Liver (tissue), 9 donors: ENCODE results near the gene IFRD1. TPM values are rescaled to one million over a fixed set of nuclear protein-coding genes. Genes with fewer than 3 reads are reported as not detected.

Source experiments
- DNase-seq: peaks from one replicate; pipeline ENCODE4 v3.0.0-alpha.2; 2017; ENCODE audit warnings: low spot score
- H3K27ac ChIP-seq, 2 donors: one replicate each; pipeline ENCODE4 v1.7.0; 2013; ENCODE audit warnings: inconsistent platforms in 2 of 2, low read length in 2 of 2, control low read depth in 1 of 2, low read depth in 1 of 2, mild to moderate bottlenecking in 1 of 2
- H3K27me3 ChIP-seq, 4 donors: one replicate each; pipeline versions ENCODE4 v1.6.1 to v1.7.0; 2013; ENCODE audit warnings: low read length in 3 of 4, inconsistent platforms in 1 of 4, mild to moderate bottlenecking in 1 of 4, moderate library complexity in 1 of 4; ENCODE audit not compliant: control insufficient read depth in 4 of 4, insufficient read depth in 4 of 4
- H3K36me3 ChIP-seq, 4 donors: one replicate each; pipeline versions ENCODE4 v1.6.1 to v1.7.0; 2013; ENCODE audit warnings: low read length in 3 of 4, mild to moderate bottlenecking in 3 of 4, low read depth in 1 of 4, moderate library complexity in 1 of 4; ENCODE audit not compliant: control insufficient read depth in 4 of 4, insufficient read depth in 3 of 4
- H3K4me1 ChIP-seq, 4 donors: one replicate each; pipeline versions ENCODE4 v1.6.1 to v1.7.0; 2013; ENCODE audit warnings: low read length in 3 of 4, mild to moderate bottlenecking in 3 of 4, moderate library complexity in 1 of 4; ENCODE audit not compliant: control insufficient read depth in 4 of 4, insufficient read depth in 4 of 4
- H3K4me3 ChIP-seq, 3 donors: one replicate each; pipeline versions ENCODE4 v1.6.1 to v1.7.0; 2013; ENCODE audit warnings: low read length in 3 of 3, control low read depth in 1 of 3, low read depth in 1 of 3, mild to moderate bottlenecking in 1 of 3
- H3K9ac ChIP-seq, 2 donors: one replicate each; pipeline ENCODE4 v1.7.0; 2013; ENCODE audit warnings: low read length in 2 of 2, mild to moderate bottlenecking in 2 of 2, moderate library complexity in 2 of 2, control low read depth in 1 of 2, low read depth in 1 of 2
- H3K9me3 ChIP-seq, 4 donors: one replicate each; pipeline versions ENCODE4 v1.6.1 to v1.7.0; 2013; ENCODE audit warnings: low read length in 3 of 4; ENCODE audit not compliant: control insufficient read depth in 4 of 4
- ATF3 ChIP-seq: IDR thresholded peaks from 2 replicates; pipeline ENCODE4 v1.6.1; 2016; ENCODE audit warnings: antibody characterized with exemption
- FOXA1 ChIP-seq: IDR thresholded peaks from 2 replicates; pipeline ENCODE4 v1.6.1; 2016; ENCODE audit warnings: antibody characterized with exemption
- FOXA2 ChIP-seq: IDR thresholded peaks from 2 replicates; pipeline ENCODE4 v1.6.1; 2016; ENCODE audit warnings: antibody characterized with exemption
- GABPA ChIP-seq, 2 donors: IDR thresholded peaks in 1 of 2; conservative IDR thresholded peaks in 1 of 2; 2 replicates each; pipeline ENCODE4 v1.6.1; 2016; ENCODE audit warnings: antibody characterized with exemption in 2 of 2, mild to moderate bottlenecking in 1 of 2, moderate library complexity in 1 of 2
- HNF4A ChIP-seq, 2 donors: conservative IDR thresholded peaks; 2 replicates each; pipeline ENCODE4 v1.6.1; 2016; ENCODE audit warnings: antibody characterized with exemption in 2 of 2, mild to moderate bottlenecking in 2 of 2
- HNF4G ChIP-seq: IDR thresholded peaks from 2 replicates; pipeline ENCODE4 v1.6.1; 2016; ENCODE audit warnings: antibody characterized with exemption
- MAX ChIP-seq: IDR thresholded peaks from 2 replicates; pipeline ENCODE4 v1.6.1; 2016; ENCODE audit warnings: antibody characterized with exemption
- RAD21 ChIP-seq, 2 donors: IDR thresholded peaks; 2 replicates each; pipeline ENCODE4 v1.6.1; 2016; ENCODE audit warnings: antibody characterized with exemption in 2 of 2, mild to moderate bottlenecking in 2 of 2
- REST ChIP-seq: IDR thresholded peaks from 2 replicates; pipeline ENCODE4 v1.6.1; 2016; ENCODE audit warnings: antibody characterized with exemption, mild to moderate bottlenecking
- RXRA ChIP-seq, 2 donors: IDR thresholded peaks; 2 replicates each; pipeline ENCODE4 v1.6.1; 2017 to 2018; ENCODE audit warnings: antibody characterized with exemption in 2 of 2, mild to moderate bottlenecking in 1 of 2
- SP1 ChIP-seq: IDR thresholded peaks from 2 replicates; pipeline ENCODE4 v1.6.1; 2018; ENCODE audit warnings: antibody characterized with exemption, mild to moderate bottlenecking
- TAF1 ChIP-seq: conservative IDR thresholded peaks from 2 replicates; pipeline ENCODE4 v1.6.1; 2016; ENCODE audit warnings: antibody characterized with exemption, mild to moderate bottlenecking
- YY1 ChIP-seq: IDR thresholded peaks from 2 replicates; pipeline ENCODE4 v1.6.1; 2016; ENCODE audit warnings: antibody characterized with exemption, mild to moderate bottlenecking
- WGBS: extraction: QIAGEN DNeasy Blood & Tissue Kit; methylation state at CpG from one replicate; pipeline ENCODE4 v1.1.7; 2013; 5-methylcytosine and 5-hydroxymethylcytosine counted together
- polyA plus RNA-seq, 2 donors: library from polyadenylated mRNA; stranded (reverse) in 1 of 2; unstranded in 1 of 2; fragments of 200-250 nt in 1 of 2; fragments of >200 nt in 1 of 2; fragmentation: Nextera tagmentation in 1 of 2; extraction: Ambion mirVana in 1 of 2; gene quantifications; one replicate each; pipeline versions ENCODE4 v1.2.1 to v1.2.3, GENCODE V29; 2013 to 2015
- total RNA-seq, 2 donors: library from RNA; depleted of rRNA; stranded (reverse); fragments of >200 nt; gene quantifications; one replicate each; pipeline ENCODE4 v1.2.3, GENCODE V29; 2014
- TF ChIP-seq, protein P1 (sequence below): fragments of 150-350 bp; IDR thresholded peaks from 2 replicates; pipeline ENCODE4 v1.5.1; 2017; ENCODE audit warnings: improper control_type of control experiment, low read depth, low read length; ENCODE audit not compliant: missing input control
- donor health status: healthy.
- donor health status: healthy.
- donor health status: healthy.
- donor health status: healthy.
- donor health status: healthy.

The IFRD1 gene
- total and polyA plus RNA-seq, 4 donors: 7.7 to 35.6 (median 21.1) TPM

DNA sequence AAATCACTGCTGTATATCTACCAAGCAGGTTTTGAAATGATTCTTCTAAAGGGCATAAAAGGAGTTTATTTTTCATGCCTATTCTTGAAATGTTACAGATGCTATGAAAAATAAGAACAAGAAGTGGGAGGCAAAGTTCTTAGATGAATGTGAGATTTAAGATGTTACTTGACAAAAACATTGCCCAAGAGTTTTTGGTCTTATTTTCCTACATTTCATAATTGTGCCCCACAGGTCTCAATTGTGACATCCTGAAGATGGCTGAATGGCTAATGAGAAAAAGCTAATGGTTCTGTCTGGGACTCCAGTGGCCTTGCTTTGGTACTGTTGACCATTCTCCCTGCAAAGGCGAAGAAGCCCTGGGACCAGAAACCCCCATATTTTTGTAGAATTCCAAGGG is 43.0 kb upstream of the IFRD1 start:
- H3K4me3 ChIP-seq: no peak overlapping the region
- no peak overlapping the region for H3K9ac ChIP-seq
- no peaks in the 10 kb centered on the region for H3K36me3 ChIP-seq
- WGBS: 93% methylated on average over 1 of the region's 1 CpG
- TF ChIP-seq REST (no peak), MAX (no peak), SP1 (no peak), TAF1 (no peak), FOXA1 (no peak), YY1 (no peak), GABPA (IDR thresholded peaks at IDR 0.05 in 1 of 2, conservative IDR thresholded peaks at IDR 0.05 in 1 of 2) (no peak)
- TF ChIP-seq, protein P1, sequence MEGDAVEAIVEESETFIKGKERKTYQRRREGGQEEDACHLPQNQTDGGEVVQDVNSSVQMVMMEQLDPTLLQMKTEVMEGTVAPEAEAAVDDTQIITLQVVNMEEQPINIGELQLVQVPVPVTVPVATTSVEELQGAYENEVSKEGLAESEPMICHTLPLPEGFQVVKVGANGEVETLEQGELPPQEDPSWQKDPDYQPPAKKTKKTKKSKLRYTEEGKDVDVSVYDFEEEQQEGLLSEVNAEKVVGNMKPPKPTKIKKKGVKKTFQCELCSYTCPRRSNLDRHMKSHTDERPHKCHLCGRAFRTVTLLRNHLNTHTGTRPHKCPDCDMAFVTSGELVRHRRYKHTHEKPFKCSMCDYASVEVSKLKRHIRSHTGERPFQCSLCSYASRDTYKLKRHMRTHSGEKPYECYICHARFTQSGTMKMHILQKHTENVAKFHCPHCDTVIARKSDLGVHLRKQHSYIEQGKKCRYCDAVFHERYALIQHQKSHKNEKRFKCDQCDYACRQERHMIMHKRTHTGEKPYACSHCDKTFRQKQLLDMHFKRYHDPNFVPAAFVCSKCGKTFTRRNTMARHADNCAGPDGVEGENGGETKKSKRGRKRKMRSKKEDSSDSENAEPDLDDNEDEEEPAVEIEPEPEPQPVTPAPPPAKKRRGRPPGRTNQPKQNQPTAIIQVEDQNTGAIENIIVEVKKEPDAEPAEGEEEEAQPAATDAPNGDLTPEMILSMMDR: no peak
- no peak overlapping the region for H3K27ac ChIP-seq
- H3K27me3 ChIP-seq: no peaks in the 10 kb centered on the region
- H3K9me3 ChIP-seq: no peaks in the 10 kb centered on the region
- DNase-seq: no peak
- peaks cover 0 to 3% (median 0%) of the 10 kb centered on the region in 4 donors for H3K4me1 ChIP-seq

GRCh38 chr7:112410092-112410491 is 40.2 kb upstream of the IFRD1 start:
- no peak for DNase-seq
- no peaks in the 10 kb centered on the region for H3K27me3 ChIP-seq
- H3K9me3 ChIP-seq: no peaks in the 10 kb centered on the region
- H3K4me1 ChIP-seq: peaks cover 0 to 3% (median 0%) of the 10 kb centered on the region in 4 donors
- TF ChIP-seq FOXA2 (no peak), REST (no peak), YY1 (no peak), GABPA (IDR thresholded peaks at IDR 0.05 in 1 of 2, conservative IDR thresholded peaks at IDR 0.05 in 1 of 2) (no peak), FOXA1 (no peak), RAD21 (IDR thresholded peaks at IDR 0.05) (no peak), SP1 (no peak), HNF4A (conservative IDR thresholded peaks at IDR 0.05) (no peak), TAF1 (no peak), MAX (no peak), HNF4G (no peak), ATF3 (no peak), RXRA (IDR thresholded peaks at IDR 0.05) (no peak)
- no peak overlapping the region for H3K27ac ChIP-seq
- H3K36me3 ChIP-seq: no peaks in the 10 kb centered on the region
- H3K4me3 ChIP-seq: no peak overlapping the region
- H3K9ac ChIP-seq: no peak overlapping the region
- 83% methylated on average over 1 of the region's 1 CpG for WGBS
